SU-DHL-6 (cell line): ENCODE measurements around the gene LIME1.

Source experiments
- EZH2phosphoT487 ChIP-seq: fragments of 200-600 bp; sonication (generic), shearing (Covaris generic); conservative IDR thresholded peaks from 2 replicates; pipeline ENCODE4 v1.6.1; 2018; ENCODE audit warnings: mild to moderate bottlenecking, antibody characterized with exemption, low read length, moderate library complexity, mixed read lengths
- TF ChIP-seq, protein P1 (sequence below): fragments of 200-600 bp; sonication (generic); IDR thresholded peaks from one replicate; pipeline ENCODE4 v1.5.1; 2017; ENCODE audit warnings: antibody characterized with exemption, mild to moderate bottlenecking, low read length, moderate library complexity; ENCODE audit not compliant: insufficient read depth, poor library complexity, severe bottlenecking

DNA sequence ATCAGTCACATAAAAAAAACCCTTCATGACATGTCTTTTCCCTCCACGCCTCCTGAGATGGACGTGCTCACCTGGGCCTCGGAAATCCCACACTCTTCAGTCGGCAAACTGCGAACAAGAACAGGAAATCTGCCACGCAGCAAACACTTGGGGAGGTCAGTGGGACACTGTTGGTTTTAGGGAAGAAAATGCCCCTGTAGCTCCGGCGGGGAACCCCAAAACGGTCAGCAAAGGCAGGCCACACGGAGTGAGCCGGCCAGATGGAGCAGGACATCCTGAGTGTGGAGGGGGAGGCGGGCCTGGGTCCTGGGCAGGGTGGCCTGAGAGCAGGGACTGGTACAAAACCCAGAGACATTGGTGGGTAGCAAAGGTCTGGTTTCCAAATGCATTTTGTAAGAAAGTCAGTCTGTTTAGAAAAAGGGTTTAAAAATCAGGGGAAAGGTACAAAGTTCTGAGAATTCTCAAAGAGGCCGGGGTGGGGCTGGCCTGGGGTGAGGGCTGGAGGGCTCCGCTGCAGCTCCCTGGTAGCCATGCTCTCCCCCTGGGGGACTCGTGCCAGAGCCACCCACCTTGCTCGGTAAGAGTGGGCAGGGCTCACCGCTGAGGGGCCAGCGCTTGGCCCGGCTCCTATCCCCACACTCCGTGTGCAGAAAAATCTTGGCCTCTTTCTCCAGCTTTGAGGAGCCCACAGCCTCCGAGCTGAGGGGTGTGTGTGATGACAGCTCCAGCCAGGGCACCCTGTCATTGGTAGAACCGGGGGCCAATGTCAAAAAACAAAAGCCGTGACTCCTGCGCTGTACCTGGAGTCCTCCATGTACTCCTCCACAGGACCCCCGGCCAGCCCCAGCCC, 8.3 kb downstream of the LIME1 start:
- TF ChIP-seq, protein P1, sequence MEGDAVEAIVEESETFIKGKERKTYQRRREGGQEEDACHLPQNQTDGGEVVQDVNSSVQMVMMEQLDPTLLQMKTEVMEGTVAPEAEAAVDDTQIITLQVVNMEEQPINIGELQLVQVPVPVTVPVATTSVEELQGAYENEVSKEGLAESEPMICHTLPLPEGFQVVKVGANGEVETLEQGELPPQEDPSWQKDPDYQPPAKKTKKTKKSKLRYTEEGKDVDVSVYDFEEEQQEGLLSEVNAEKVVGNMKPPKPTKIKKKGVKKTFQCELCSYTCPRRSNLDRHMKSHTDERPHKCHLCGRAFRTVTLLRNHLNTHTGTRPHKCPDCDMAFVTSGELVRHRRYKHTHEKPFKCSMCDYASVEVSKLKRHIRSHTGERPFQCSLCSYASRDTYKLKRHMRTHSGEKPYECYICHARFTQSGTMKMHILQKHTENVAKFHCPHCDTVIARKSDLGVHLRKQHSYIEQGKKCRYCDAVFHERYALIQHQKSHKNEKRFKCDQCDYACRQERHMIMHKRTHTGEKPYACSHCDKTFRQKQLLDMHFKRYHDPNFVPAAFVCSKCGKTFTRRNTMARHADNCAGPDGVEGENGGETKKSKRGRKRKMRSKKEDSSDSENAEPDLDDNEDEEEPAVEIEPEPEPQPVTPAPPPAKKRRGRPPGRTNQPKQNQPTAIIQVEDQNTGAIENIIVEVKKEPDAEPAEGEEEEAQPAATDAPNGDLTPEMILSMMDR = no peak
- no peak for TF ChIP-seq EZH2phosphoT487
